GM12878 (cell line): ENCODE measurements around the gene GARNL3. TPM values are rescaled to one million over a fixed set of nuclear protein-coding genes. Genes with fewer than 3 reads are reported as not detected.

Source experiments
- ATAC-seq: fragments of 200-7000 bp; cut with Tn5 transposase; 3 replicates; pipeline ENCODE4 v1.9.1; 2020; ENCODE audit warnings: mild to moderate bottlenecking, moderate library complexity
- BruUV-seq: library from RNA; stranded (reverse); fragments of 400-500 nt; replicated peaks from 2 replicates; lab custom pipeline; 2021; lab: Mats Ljungman, UMichigan
- CTCF ChIA-PET: fragments of 300-600 bp; sonication (Branson Sonifier 250); formaldehyde crosslinking; extraction: SDS; loops from one replicate; lab custom pipeline; 2021; ENCODE audit warnings: inconsistent platforms; lab: Yijun Ruan, JAX
- POLR2A ChIA-PET: fragments of 350-600 bp; formaldehyde crosslinking; extraction: SDS; loops from one replicate; lab custom pipeline; 2021; ENCODE audit warnings: inconsistent platforms; lab: Charles Lee
- RAD21 ChIA-PET: fragments of 300-600 bp; sonication (Branson Sonifier 250); formaldehyde crosslinking; loops from one replicate; lab custom pipeline; 2023; ENCODE audit warnings: antibody characterized with exemption; ENCODE audit not compliant: unreplicated experiment; lab: Charles Lee
- SMC1A ChIA-PET: fragments of 300-600 bp; sonication (Branson Sonifier 250); formaldehyde crosslinking; loops from one replicate; lab custom pipeline; 2023; ENCODE audit not compliant: unreplicated experiment, uncharacterized antibody; lab: Charles Lee
- DNase-seq: peaks from one replicate; pipeline ENCODE4 v3.0.0-alpha.2; 2011; ENCODE audit warnings: low read depth, low spot score
- FAIRE-seq: peaks from 3 replicates; lab custom pipeline; 2011; peaks lifted over from hg19 to GRCh38; lab: Jason Lieb, UNC
- H2AFZ ChIP-seq: 2 replicates; pipeline ENCODE4 v1.6.0; 2011; ENCODE audit warnings: low read depth, low read length, control low read depth; ENCODE audit not compliant: control insufficient read depth
- H3K27ac ChIP-seq: 2 replicates; pipeline ENCODE4 v1.5.1; 2011; ENCODE audit warnings: control low read depth; ENCODE audit not compliant: control insufficient read depth, insufficient read depth
- H3K27me3 ChIP-seq, 2 experiments: replicated peaks in 1 of 2; 2 replicates each; pipeline versions ENCODE4 v1.6.0 to v1.6.1; 2011; ENCODE audit warnings: low read length in 1 of 2; ENCODE audit not compliant: control insufficient read depth in 2 of 2, insufficient read depth in 2 of 2
- H3K36me3 ChIP-seq, 2 experiments: 2 replicates each; pipeline ENCODE4 v1.5.1; 2011; ENCODE audit warnings: low read length in 1 of 2; ENCODE audit not compliant: control insufficient read depth in 2 of 2, insufficient read depth in 2 of 2
- H3K4me1 ChIP-seq: 2 replicates; pipeline ENCODE4 v1.6.1; 2011; ENCODE audit warnings: mild to moderate bottlenecking, low read length, moderate library complexity, mixed read lengths; ENCODE audit not compliant: control insufficient read depth, insufficient read depth
- H3K4me2 ChIP-seq: 2 replicates; pipeline ENCODE4 v1.6.0; 2011; ENCODE audit warnings: control low read depth; ENCODE audit not compliant: control insufficient read depth, insufficient read depth
- H3K4me3 ChIP-seq: fragments of 200-600 bp; sonication (generic); 2 replicates; pipeline ENCODE4 v1.5.1; 2016
- H3K79me2 ChIP-seq: 2 replicates; pipeline ENCODE4 v1.6.0; 2011; ENCODE audit warnings: low read length; ENCODE audit not compliant: control insufficient read depth, insufficient read depth
- H3K9ac ChIP-seq: 2 replicates; pipeline ENCODE4 v1.8.0; 2011; ENCODE audit warnings: low read length, control low read depth, mixed read lengths; ENCODE audit not compliant: control insufficient read depth, insufficient read depth
- H3K9me3 ChIP-seq: replicated peaks from 3 replicates; pipeline ENCODE4 v1.5.1; 2011; ENCODE audit warnings: mild to moderate bottlenecking, low read length; ENCODE audit not compliant: control insufficient read depth, insufficient read depth
- H4K20me1 ChIP-seq: 2 replicates; pipeline ENCODE4 v1.6.0; 2011; ENCODE audit not compliant: control insufficient read depth, insufficient read depth
- BHLHE40 ChIP-seq, 2 experiments: fragments of 450-650 bp in 1 of 2; IDR thresholded peaks; 2 replicates each; pipeline ENCODE4 v1.6.1; 2011 to 2017; ENCODE audit warnings: low read depth in 2 of 2, borderline replicate concordance in 1 of 2, improper control_type of control experiment in 1 of 2, low read length in 1 of 2, mild to moderate bottlenecking in 1 of 2
- BRCA1 ChIP-seq: IDR thresholded peaks from 2 replicates; pipeline ENCODE4 v1.6.1; 2011; ENCODE audit warnings: low read depth, low read length, improper control_type of control experiment
- NR2C2 ChIP-seq: IDR thresholded peaks from 2 replicates; pipeline ENCODE4 v1.6.1; 2011; ENCODE audit warnings: borderline replicate concordance, low read depth; ENCODE audit not compliant: control insufficient read depth, insufficient read length
- SP1 ChIP-seq: IDR thresholded peaks from one replicate; pipeline ENCODE4 v1.6.1; 2011; ENCODE audit warnings: low read depth, low read length
- SREBF2 ChIP-seq: IDR thresholded peaks from 2 replicates; pipeline ENCODE4 v1.6.1; 2012; ENCODE audit warnings: mild to moderate bottlenecking, low read length
- STAT1 ChIP-seq: fragments of 450-650 bp; conservative IDR thresholded peaks from 2 replicates; pipeline ENCODE4 v1.6.1; 2014; ENCODE audit warnings: antibody characterized with exemption, mild to moderate bottlenecking
- TCF7 ChIP-seq: IDR thresholded peaks from 2 replicates; pipeline ENCODE4 v1.6.1; 2014; ENCODE audit warnings: antibody characterized with exemption, borderline replicate concordance
- USF1 ChIP-seq: IDR thresholded peaks from 2 replicates; pipeline ENCODE4 v1.6.1; 2011; ENCODE audit warnings: borderline replicate concordance, low read depth, mild to moderate bottlenecking, moderate library complexity, mixed read lengths, low read length; ENCODE audit not compliant: insufficient read depth; ENCODE audit errors: extremely low read length
- ZNF24 ChIP-seq: fragments of 450-650 bp; IDR thresholded peaks from 2 replicates; pipeline ENCODE4 v1.6.1; 2017; ENCODE audit warnings: antibody characterized with exemption, mild to moderate bottlenecking
- ZSCAN29 ChIP-seq: fragments of 450-650 bp; IDR thresholded peaks from 2 replicates; pipeline ENCODE4 v1.6.1; 2017; ENCODE audit warnings: mild to moderate bottlenecking, moderate library complexity
- WGBS: methylation state at CpG from one replicate; pipeline ENCODE4 v1.1.6; 2016; ENCODE audit warnings: low lambda C conversion rate; ENCODE audit not compliant: insufficient replicate concordance, insufficient coverage; ENCODE audit errors: missing lambda C conversion rate; 5-methylcytosine and 5-hydroxymethylcytosine counted together
- in situ Hi-C: fragments of 300-500 bp; cut with MboI; formaldehyde crosslinking; loops from 9 replicates; pipeline ENCODE4 v1.14.3; 2018; ENCODE audit warnings: mixed read lengths
- intact Hi-C: fragments of 100-400 bp; cut with micrococcal nuclease; formaldehyde crosslinking; loops from one replicate; pipeline ENCODE4 v1.14.2; 2022; ENCODE audit not compliant: unreplicated experiment
- polyA plus RNA-seq, 11 experiments: library from polyadenylated mRNA; depleted of rRNA in 4 of 11; unstranded in 6 of 11; stranded (reverse) in 5 of 11; fragments of >200 nt; fragmentation: Nextera tagmentation in 4 of 11; fragmentation: Illumina TruSeq in 1 of 11; extraction: Ambion mirVana in 4 of 11; extraction: Trizol in 1 of 11; gene quantifications; 1 replicate in 1 of 11; 2 replicates in 10 of 11; pipeline versions ENCODE4 v1.2.1 to v1.2.3, GENCODE V29; 2011 to 2016; ENCODE audit warnings: inconsistent platforms in 2 of 11, missing spikeins in 2 of 11, low read depth in 1 of 11
- total RNA-seq, 4 experiments: library from RNA; depleted of rRNA in 3 of 4; stranded (reverse); fragments of >200 nt in 3 of 4; fragmentation: Illumina TruSeq in 1 of 4; extraction: Trizol in 1 of 4; gene quantifications; 2 replicates each; pipeline versions ENCODE4 v1.2.1 to v1.2.3, GENCODE V29; 2013 to 2021

GARNL3 gene
- total and polyA plus RNA-seq, 10 of the 15 experiments (the other 5 are each of a cell fraction or from before 2014, with no cell fraction given), result 0.89 to 13.2 (median 6.3) TPM

- TF ChIP-seq SREBF2, result no peak
- no peak for TF ChIP-seq SP1
- no peak for TF ChIP-seq BRCA1
- TF ChIP-seq STAT1, result no peak
- no peak for TF ChIP-seq TCF7
- TF ChIP-seq NR2C2, result no peak
- no peak for TF ChIP-seq ZSCAN29
- in situ Hi-C loops, result no loop called here
- Histone ChIP-seq H3K4me3 (no peak overlapping the region), H3K4me1 (no peaks in the 10 kb centered on the region), H3K36me3 (no peaks in the 10 kb centered on the region), H3K79me2 (no peaks in the 10 kb centered on the region), H4K20me1 (no peaks in the 10 kb centered on the region), H3K27ac (no peak overlapping the region), H3K9ac (no peak overlapping the region), H3K27me3 (no peaks in the 10 kb centered on the region; a peak in 1 of 4 replicates), H3K9me3 (no peaks in the 10 kb centered on the region), H3K4me2 (no peak overlapping the region), H2AFZ (no peak overlapping the region)
- CTCF ChIA-PET, result no interaction called here
- FAIRE-seq (no peak), ATAC-seq (no peak), DNase-seq (no peak)
- POLR2A ChIA-PET, result no interaction called here
- SMC1A ChIA-PET, result interaction anchor here (1.0 kb wide), 1 partner anchor 13 kb away, joined by 3 read pairs; no protein-coding TSS in a partner anchor
- BruUV-seq, result no TSS peak
- RAD21 ChIA-PET, result interaction anchor here (0.7 kb wide), 1 partner anchor 17 kb away, joined by 3 read pairs; no protein-coding TSS in a partner anchor
- intact Hi-C loops, result no loop called here
- WGBS, result 96% methylated on average over 3 of the region's 3 CpGs
These were observed 32.9 kb upstream of the GARNL3 start for GRCh38 chr9:127231666-127232065.

GRCh38 chr9:127232833-127233549 lies 31.6 kb upstream of the GARNL3 start:
- no peaks in the 10 kb centered on the region; a peak in 1 of 4 replicates for H3K27me3 ChIP-seq
- H3K4me1 ChIP-seq, result no peaks in the 10 kb centered on the region
- no peak overlapping the region for H3K4me2 ChIP-seq
- H3K36me3 ChIP-seq, result no peaks in the 10 kb centered on the region
- H2AFZ ChIP-seq, result no peak overlapping the region
- TF ChIP-seq BHLHE40 (IDR thresholded peaks at IDR 0.05; ENCODE audit: borderline replicate concordance in 1 of 2, low read depth in 2 of 2, low read length in 1 of 2), result peak in 1 of 2 experiments; percentile 6; a peak in 1 of 4 replicates
- peak; percentile 19 for TF ChIP-seq USF1
- no peak for TF ChIP-seq ZNF24
- H3K9ac ChIP-seq, result no peak overlapping the region
- H3K9me3 ChIP-seq, result no peaks in the 10 kb centered on the region
- CTCF ChIA-PET, result interaction anchor here (0.6 kb wide), 1 partner anchor 17 kb away, joined by 4 read pairs; no protein-coding TSS in a partner anchor
- H3K4me3 ChIP-seq, result no peak overlapping the region
- ATAC-seq (peak; percentile 27; the same call in 1 of the 3 replicates), DNase-seq (no peak), FAIRE-seq (no peak)
- no peaks in the 10 kb centered on the region for H3K79me2 ChIP-seq
- POLR2A ChIA-PET, result no interaction called here
- intact Hi-C loops (no loop called here), in situ Hi-C loops (no loop called here)
- H4K20me1 ChIP-seq, result no peaks in the 10 kb centered on the region
- RAD21 ChIA-PET, result no interaction called here
- SMC1A ChIA-PET, result no interaction called here
- no peak overlapping the region for H3K27ac ChIP-seq
- WGBS, result 86% methylated on average over 4 of the region's 4 CpGs
- BruUV-seq, result no TSS peak
